H1 (cell line): ENCODE results near the gene LRP8.

Experiments used
- CBX8 ChIP-seq: fragments of 300-800, 300-1000 bp; sonication (generic); IDR thresholded peaks from 2 replicates; pipeline ENCODE4 v1.7.1; 2016; ENCODE audit warnings: low read depth, low read length, borderline replicate concordance
- CTCF ChIP-seq, 3 experiments: IDR thresholded peaks; 1 replicate in 2 of 3; 2 replicates in 1 of 3; pipeline versions ENCODE4 v1.5.1 to v1.6.1; 2011; ENCODE audit warnings: low read length in 3 of 3, mild to moderate bottlenecking in 3 of 3, inconsistent platforms in 2 of 3, low read depth in 1 of 3, moderate library complexity in 1 of 3; ENCODE audit not compliant: insufficient read depth in 1 of 3; ENCODE audit errors: control extremely low read depth in 1 of 3
- EP300 ChIP-seq, 2 experiments: IDR thresholded peaks; 1 replicate in 1 of 2; 2 replicates in 1 of 2; pipeline ENCODE4 v1.6.1; 2011 to 2012; ENCODE audit warnings: low read depth in 2 of 2, low read length in 2 of 2, mild to moderate bottlenecking in 2 of 2, borderline replicate concordance in 1 of 2, inconsistent platforms in 1 of 2, moderate library complexity in 1 of 2
- EZH2 ChIP-seq: fragments of 200-600 bp; sonication (generic); IDR thresholded peaks from 2 replicates; pipeline ENCODE4 v1.7.1; 2012; ENCODE audit warnings: low read depth, mild to moderate bottlenecking, moderate library complexity, low read length, inconsistent platforms; ENCODE audit not compliant: severe bottlenecking
- HDAC6 ChIP-seq: IDR thresholded peaks from one replicate; pipeline ENCODE4 v1.7.1; 2012; ENCODE audit warnings: low read depth, mild to moderate bottlenecking, inconsistent platforms, low read length, moderate library complexity
- JUN ChIP-seq: IDR thresholded peaks from 2 replicates; pipeline ENCODE4 v1.6.1; 2011; ENCODE audit warnings: low read depth, mild to moderate bottlenecking, improper control_type of control experiment, low read length
- PHF8 ChIP-seq: fragments of 200-600 bp; sonication (generic); conservative IDR thresholded peaks from 2 replicates; pipeline ENCODE4 v1.7.1; 2012; ENCODE audit warnings: low read depth, mild to moderate bottlenecking, inconsistent platforms, low read length, moderate library complexity
- POLR2AphosphoS5 ChIP-seq: IDR thresholded peaks from 2 replicates; pipeline ENCODE4 v1.6.1; 2011; ENCODE audit warnings: low read depth, low read length
- RAD21 ChIP-seq, 2 experiments: IDR thresholded peaks in 1 of 2; conservative IDR thresholded peaks in 1 of 2; 2 replicates each; pipeline ENCODE4 v1.6.1; 2011; ENCODE audit warnings: low read depth in 2 of 2, low read length in 2 of 2, improper control_type of control experiment in 1 of 2, inconsistent platforms in 1 of 2, mild to moderate bottlenecking in 1 of 2, moderate library complexity in 1 of 2
- TBP ChIP-seq: IDR thresholded peaks from 2 replicates; pipeline ENCODE4 v1.6.1; 2011; ENCODE audit warnings: low read depth, low read length, improper control_type of control experiment
- TCF12 ChIP-seq: IDR thresholded peaks from 2 replicates; pipeline ENCODE4 v1.6.1; 2011; ENCODE audit warnings: low read depth, mild to moderate bottlenecking, low read length
- YY1 ChIP-seq: IDR thresholded peaks from 2 replicates; pipeline ENCODE4 v1.6.1; 2011; ENCODE audit warnings: low read depth, mild to moderate bottlenecking, low read length

GRCh38 chr1:53259932-53260331, 67.9 kb downstream of the LRP8 start:
- TF ChIP-seq CBX8 (no peak), TCF12 (no peak), EZH2 (no peak), CTCF (IDR thresholded peaks at IDR 0.05; ENCODE audit: control extremely low read depth in 1 of 3, insufficient read depth in 1 of 3, low read depth in 1 of 3, low read length in 3 of 3) (no peak), TBP (no peak), JUN (no peak), YY1 (no peak), EP300 (IDR thresholded peaks at IDR 0.05; ENCODE audit: borderline replicate concordance in 1 of 2, low read depth in 2 of 2, low read length in 2 of 2) (no peak), POLR2AphosphoS5 (no peak), PHF8 (no peak), HDAC6 (no peak), RAD21 (IDR thresholded peaks at IDR 0.05 in 1 of 2, conservative IDR thresholded peaks at IDR 0.05 in 1 of 2; ENCODE audit: low read depth in 2 of 2, low read length in 2 of 2) (no peak)
